Panc1 (cell line): Measurements from ENCODE around the gene MTAP.

Experiments used
- POLR2AphosphoS5 ChIP-seq: IDR thresholded peaks from 2 replicates; pipeline ENCODE4 v1.6.1; 2012; ENCODE audit warnings: mild to moderate bottlenecking, low read depth, low read length, moderate library complexity
- TCF7L2 ChIP-seq: IDR thresholded peaks from 2 replicates; pipeline ENCODE4 v1.6.1; 2011; ENCODE audit warnings: mild to moderate bottlenecking, low read depth, low read length, inconsistent platforms
- TF ChIP-seq, protein P1 (sequence below): fragments of 450-650 bp; IDR thresholded peaks from 2 replicates; pipeline ENCODE4 v1.5.1; 2017; ENCODE audit warnings: mild to moderate bottlenecking
- TF ChIP-seq, protein P2 (sequence below), 2 experiments: IDR thresholded peaks; 2 replicates each; pipeline ENCODE4 v1.6.1; 2011 to 2012; ENCODE audit warnings: low read depth in 2 of 2, control low read depth in 1 of 2, low read length in 1 of 2, mild to moderate bottlenecking in 1 of 2, moderate library complexity in 1 of 2; ENCODE audit not compliant: insufficient read depth in 1 of 2

- TF ChIP-seq, protein P1, sequence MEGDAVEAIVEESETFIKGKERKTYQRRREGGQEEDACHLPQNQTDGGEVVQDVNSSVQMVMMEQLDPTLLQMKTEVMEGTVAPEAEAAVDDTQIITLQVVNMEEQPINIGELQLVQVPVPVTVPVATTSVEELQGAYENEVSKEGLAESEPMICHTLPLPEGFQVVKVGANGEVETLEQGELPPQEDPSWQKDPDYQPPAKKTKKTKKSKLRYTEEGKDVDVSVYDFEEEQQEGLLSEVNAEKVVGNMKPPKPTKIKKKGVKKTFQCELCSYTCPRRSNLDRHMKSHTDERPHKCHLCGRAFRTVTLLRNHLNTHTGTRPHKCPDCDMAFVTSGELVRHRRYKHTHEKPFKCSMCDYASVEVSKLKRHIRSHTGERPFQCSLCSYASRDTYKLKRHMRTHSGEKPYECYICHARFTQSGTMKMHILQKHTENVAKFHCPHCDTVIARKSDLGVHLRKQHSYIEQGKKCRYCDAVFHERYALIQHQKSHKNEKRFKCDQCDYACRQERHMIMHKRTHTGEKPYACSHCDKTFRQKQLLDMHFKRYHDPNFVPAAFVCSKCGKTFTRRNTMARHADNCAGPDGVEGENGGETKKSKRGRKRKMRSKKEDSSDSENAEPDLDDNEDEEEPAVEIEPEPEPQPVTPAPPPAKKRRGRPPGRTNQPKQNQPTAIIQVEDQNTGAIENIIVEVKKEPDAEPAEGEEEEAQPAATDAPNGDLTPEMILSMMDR = no peak
- TF ChIP-seq, protein P2, sequence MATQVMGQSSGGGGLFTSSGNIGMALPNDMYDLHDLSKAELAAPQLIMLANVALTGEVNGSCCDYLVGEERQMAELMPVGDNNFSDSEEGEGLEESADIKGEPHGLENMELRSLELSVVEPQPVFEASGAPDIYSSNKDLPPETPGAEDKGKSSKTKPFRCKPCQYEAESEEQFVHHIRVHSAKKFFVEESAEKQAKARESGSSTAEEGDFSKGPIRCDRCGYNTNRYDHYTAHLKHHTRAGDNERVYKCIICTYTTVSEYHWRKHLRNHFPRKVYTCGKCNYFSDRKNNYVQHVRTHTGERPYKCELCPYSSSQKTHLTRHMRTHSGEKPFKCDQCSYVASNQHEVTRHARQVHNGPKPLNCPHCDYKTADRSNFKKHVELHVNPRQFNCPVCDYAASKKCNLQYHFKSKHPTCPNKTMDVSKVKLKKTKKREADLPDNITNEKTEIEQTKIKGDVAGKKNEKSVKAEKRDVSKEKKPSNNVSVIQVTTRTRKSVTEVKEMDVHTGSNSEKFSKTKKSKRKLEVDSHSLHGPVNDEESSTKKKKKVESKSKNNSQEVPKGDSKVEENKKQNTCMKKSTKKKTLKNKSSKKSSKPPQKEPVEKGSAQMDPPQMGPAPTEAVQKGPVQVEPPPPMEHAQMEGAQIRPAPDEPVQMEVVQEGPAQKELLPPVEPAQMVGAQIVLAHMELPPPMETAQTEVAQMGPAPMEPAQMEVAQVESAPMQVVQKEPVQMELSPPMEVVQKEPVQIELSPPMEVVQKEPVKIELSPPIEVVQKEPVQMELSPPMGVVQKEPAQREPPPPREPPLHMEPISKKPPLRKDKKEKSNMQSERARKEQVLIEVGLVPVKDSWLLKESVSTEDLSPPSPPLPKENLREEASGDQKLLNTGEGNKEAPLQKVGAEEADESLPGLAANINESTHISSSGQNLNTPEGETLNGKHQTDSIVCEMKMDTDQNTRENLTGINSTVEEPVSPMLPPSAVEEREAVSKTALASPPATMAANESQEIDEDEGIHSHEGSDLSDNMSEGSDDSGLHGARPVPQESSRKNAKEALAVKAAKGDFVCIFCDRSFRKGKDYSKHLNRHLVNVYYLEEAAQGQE (IDR thresholded peaks at IDR 0.05; ENCODE audit: insufficient read depth in 1 of 2, low read depth in 2 of 2, low read length in 1 of 2) = no peak
- TF ChIP-seq POLR2AphosphoS5 (no peak), TCF7L2 (no peak)
Observed at GRCh38 chr9:21811914-21812313, 9.5 kb downstream of the MTAP start.
